Hepatocyte (in vitro differentiated cells): ENCODE data around the gene GNPNAT1. TPM values are rescaled to one million over a fixed set of nuclear protein-coding genes. Genes with fewer than 3 reads are reported as not detected.
A peak's percentile ranks its signal among the peaks of the same experiment; 100 is the strongest.

Source experiments
- DNase-seq: peaks from one replicate; pipeline ENCODE4 v3.0.0-alpha.2; 2016; ENCODE audit warnings: low spot score
- H2AFZ ChIP-seq: fragments of 200-600 bp; sonication (generic); 2 replicates; pipeline ENCODE4 v1.6.0; 2016; ENCODE audit warnings: antibody characterized with exemption, mild to moderate bottlenecking
- H3K27ac ChIP-seq: fragments of 200-600 bp; sonication (generic); 2 replicates; pipeline ENCODE4 v1.5.1; 2016; ENCODE audit warnings: mild to moderate bottlenecking
- H3K27me3 ChIP-seq: fragments of 200-600 bp; sonication (generic); 2 replicates; pipeline ENCODE4 v1.6.1; 2016
- H3K36me3 ChIP-seq: fragments of 200-600 bp; sonication (generic); replicated peaks from 2 replicates; pipeline ENCODE4 v1.5.1; 2016; ENCODE audit warnings: low read depth; ENCODE audit not compliant: insufficient read depth
- H3K4me1 ChIP-seq: fragments of 200-600 bp; sonication (generic); 2 replicates; pipeline ENCODE4 v1.5.1; 2016; ENCODE audit warnings: mild to moderate bottlenecking, moderate library complexity; ENCODE audit not compliant: insufficient read depth
- H3K4me2 ChIP-seq: fragments of 200-600 bp; sonication (generic); 2 replicates; pipeline ENCODE4 v1.6.0; 2016
- H3K4me3 ChIP-seq: fragments of 200-600 bp; sonication (generic); 2 replicates; pipeline ENCODE4 v1.5.1; 2016; ENCODE audit warnings: mild to moderate bottlenecking
- H3K79me2 ChIP-seq: fragments of 200-600 bp; sonication (generic); 2 replicates; pipeline ENCODE4 v1.6.0; 2017; ENCODE audit warnings: mild to moderate bottlenecking
- H3K9me2 ChIP-seq: fragments of 200-600 bp; sonication (generic); replicated peaks from 2 replicates; pipeline ENCODE4 v1.6.0; 2017; ENCODE audit warnings: mild to moderate bottlenecking; ENCODE audit not compliant: insufficient read depth
- H3K9me3 ChIP-seq: fragments of 200-600 bp; sonication (generic); 2 replicates; pipeline ENCODE4 v1.5.1; 2016; ENCODE audit warnings: low read depth, mild to moderate bottlenecking
- H4K20me1 ChIP-seq: fragments of 200-600 bp; sonication (generic); 2 replicates; pipeline ENCODE4 v1.6.0; 2016; ENCODE audit warnings: mild to moderate bottlenecking; ENCODE audit not compliant: insufficient read depth, poor library complexity, severe bottlenecking
- EZH2 ChIP-seq: fragments of 200-600 bp; sonication (generic); IDR thresholded peaks from 2 replicates; pipeline ENCODE4 v1.6.1; 2016; ENCODE audit warnings: antibody characterized with exemption, mild to moderate bottlenecking, borderline replicate concordance
- EZH2phosphoT487 ChIP-seq: fragments of 200-600 bp; sonication (generic); IDR thresholded peaks from one replicate; pipeline ENCODE4 v1.6.1; 2018; ENCODE audit warnings: antibody characterized with exemption, mild to moderate bottlenecking, low read depth, moderate library complexity; ENCODE audit not compliant: unreplicated experiment, severe bottlenecking
- WGBS: methylation state at CpG from one replicate; pipeline ENCODE4 v1.1.6; 2016; ENCODE audit warnings: low lambda C conversion rate; ENCODE audit errors: missing lambda C conversion rate; 5-methylcytosine and 5-hydroxymethylcytosine counted together
- polyA plus RNA-seq: library from polyadenylated mRNA; unstranded; fragments of >200 nt; fragmentation: Nextera tagmentation; extraction: Ambion mirVana; gene quantifications from 2 replicates; pipeline ENCODE4 v1.2.1, GENCODE V29; 2016
- total RNA-seq: library from RNA; depleted of rRNA; stranded (reverse); fragments of >200 nt; gene quantifications from 2 replicates; pipeline ENCODE4 v1.2.3, GENCODE V29; 2014
- TF ChIP-seq, protein P1 (sequence below): fragments of 200-600 bp; sonication (generic); IDR thresholded peaks from 2 replicates; pipeline ENCODE4 v1.5.1; 2016; ENCODE audit warnings: antibody characterized with exemption, mild to moderate bottlenecking; ENCODE audit not compliant: poor library complexity

Gene GNPNAT1
- 24.5 and 29.4 TPM in 2 replicates for total RNA-seq
- polyA plus RNA-seq = 14.1 and 22.6 TPM in 2 replicates

DNA sequence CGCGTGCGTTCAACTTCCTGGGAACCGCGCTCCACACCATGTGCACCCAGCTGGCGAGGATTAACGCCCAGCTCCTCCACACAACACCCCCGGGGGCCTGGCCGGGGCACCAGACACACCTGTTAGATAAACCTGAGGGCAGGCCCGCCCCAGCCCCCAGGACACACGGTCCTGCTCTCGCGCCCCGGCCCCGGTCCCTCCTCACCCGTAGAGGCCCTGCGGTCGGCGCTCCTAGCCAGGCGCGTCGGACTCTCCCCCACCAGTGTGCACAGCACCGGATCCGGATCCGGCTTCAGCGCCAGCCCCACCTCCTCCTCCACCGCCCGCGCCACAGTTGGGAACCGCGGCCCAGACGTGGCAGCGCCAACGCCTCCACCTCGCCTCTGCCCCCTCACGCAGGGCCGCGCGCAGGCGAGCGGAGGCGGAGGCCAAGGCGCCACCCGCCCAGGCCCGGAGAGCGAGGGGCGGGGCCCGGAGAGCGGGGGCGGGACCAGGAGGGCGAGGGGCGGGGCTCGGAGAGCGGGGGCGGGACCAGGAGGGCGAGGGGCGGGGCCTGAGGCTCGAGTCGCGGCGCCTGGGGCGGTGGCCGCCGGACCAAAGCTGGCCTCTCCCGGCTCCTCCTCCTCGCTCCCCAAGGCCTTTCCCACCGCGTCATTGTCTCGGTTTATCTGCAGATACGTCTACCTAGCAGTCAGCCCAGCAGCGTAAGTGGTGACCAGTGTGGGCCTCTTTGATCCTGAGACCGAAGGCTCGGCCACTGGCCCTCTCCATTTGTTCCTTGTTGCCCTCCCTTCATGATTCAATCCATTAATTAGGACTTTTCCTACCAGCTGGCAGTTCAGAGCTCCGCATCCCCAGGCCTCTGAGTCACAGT, at the start of gene GNPNAT1:
Gene GNPNAT1 (minus strand): TSS at position 385 of the 874 bp plus-strand sequence. CDS start 6,957 bp downstream, outside the sequence.
- H3K27ac ChIP-seq = peak within 1 kb of the TSS; percentile 89
- H3K4me2 ChIP-seq = peak within 1 kb of the TSS; percentile 93
- H3K36me3 ChIP-seq = no peaks in the 10 kb centered on the region
- no peaks in the 10 kb centered on the region for H3K9me2 ChIP-seq
- TF ChIP-seq EZH2phosphoT487 (no peak), EZH2 (no peak)
- TF ChIP-seq, protein P1, sequence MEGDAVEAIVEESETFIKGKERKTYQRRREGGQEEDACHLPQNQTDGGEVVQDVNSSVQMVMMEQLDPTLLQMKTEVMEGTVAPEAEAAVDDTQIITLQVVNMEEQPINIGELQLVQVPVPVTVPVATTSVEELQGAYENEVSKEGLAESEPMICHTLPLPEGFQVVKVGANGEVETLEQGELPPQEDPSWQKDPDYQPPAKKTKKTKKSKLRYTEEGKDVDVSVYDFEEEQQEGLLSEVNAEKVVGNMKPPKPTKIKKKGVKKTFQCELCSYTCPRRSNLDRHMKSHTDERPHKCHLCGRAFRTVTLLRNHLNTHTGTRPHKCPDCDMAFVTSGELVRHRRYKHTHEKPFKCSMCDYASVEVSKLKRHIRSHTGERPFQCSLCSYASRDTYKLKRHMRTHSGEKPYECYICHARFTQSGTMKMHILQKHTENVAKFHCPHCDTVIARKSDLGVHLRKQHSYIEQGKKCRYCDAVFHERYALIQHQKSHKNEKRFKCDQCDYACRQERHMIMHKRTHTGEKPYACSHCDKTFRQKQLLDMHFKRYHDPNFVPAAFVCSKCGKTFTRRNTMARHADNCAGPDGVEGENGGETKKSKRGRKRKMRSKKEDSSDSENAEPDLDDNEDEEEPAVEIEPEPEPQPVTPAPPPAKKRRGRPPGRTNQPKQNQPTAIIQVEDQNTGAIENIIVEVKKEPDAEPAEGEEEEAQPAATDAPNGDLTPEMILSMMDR = no peak
- H2AFZ ChIP-seq = peak within 1 kb of the TSS; percentile 96
- H3K9me3 ChIP-seq = no peaks in the 10 kb centered on the region
- peak within 1 kb of the TSS; percentile 64 for H3K4me3 ChIP-seq
- no peaks in the 10 kb centered on the region for H3K27me3 ChIP-seq
- WGBS = 4% methylated on average over 63 of the region's 74 CpGs
- peak; percentile 94 for DNase-seq
- H3K4me1 ChIP-seq = no peaks in the 10 kb centered on the region
- no peaks in the 10 kb centered on the region for H4K20me1 ChIP-seq
- peaks cover 41% of the 10 kb centered on the region for H3K79me2 ChIP-seq

DNA sequence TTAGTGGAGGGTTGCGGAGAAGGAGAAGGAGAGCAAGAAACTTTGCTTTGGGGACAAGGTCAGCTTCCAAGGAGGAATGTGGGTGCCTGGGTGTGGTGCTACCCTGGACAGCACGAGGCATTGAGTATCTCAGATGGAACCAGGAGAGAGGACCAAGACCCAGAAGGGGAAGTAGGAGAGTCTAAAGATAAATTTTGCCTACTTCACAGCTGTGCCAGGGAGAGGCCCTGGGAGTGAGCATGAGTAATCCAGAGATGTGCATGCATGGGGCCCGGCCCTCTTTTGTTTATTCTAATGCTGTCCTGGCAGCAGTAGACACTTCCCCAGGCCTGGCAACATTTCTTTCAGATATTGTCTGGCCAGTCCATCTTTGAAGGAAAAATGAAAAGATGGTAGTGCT, 49.5 kb upstream of the GNPNAT1 start:
- TF ChIP-seq EZH2 (no peak), EZH2phosphoT487 (no peak)
- TF ChIP-seq, protein P1 = no peak
- DNase-seq = peak; percentile 13
- no peaks in the 10 kb centered on the region for H3K79me2 ChIP-seq
- WGBS = 75% methylated on average over 3 of the region's 3 CpGs
- H3K4me3 ChIP-seq = no peak overlapping the region
- no peaks in the 10 kb centered on the region for H3K36me3 ChIP-seq
- H3K9me3 ChIP-seq = no peaks in the 10 kb centered on the region
- no peak overlapping the region for H3K4me2 ChIP-seq
- H3K27me3 ChIP-seq = no peaks in the 10 kb centered on the region
- H3K4me1 ChIP-seq = peaks cover 5% of the 10 kb centered on the region
- no peaks in the 10 kb centered on the region for H4K20me1 ChIP-seq
- no peak overlapping the region for H2AFZ ChIP-seq
- H3K27ac ChIP-seq = no peak overlapping the region
- no peaks in the 10 kb centered on the region for H3K9me2 ChIP-seq

DNA sequence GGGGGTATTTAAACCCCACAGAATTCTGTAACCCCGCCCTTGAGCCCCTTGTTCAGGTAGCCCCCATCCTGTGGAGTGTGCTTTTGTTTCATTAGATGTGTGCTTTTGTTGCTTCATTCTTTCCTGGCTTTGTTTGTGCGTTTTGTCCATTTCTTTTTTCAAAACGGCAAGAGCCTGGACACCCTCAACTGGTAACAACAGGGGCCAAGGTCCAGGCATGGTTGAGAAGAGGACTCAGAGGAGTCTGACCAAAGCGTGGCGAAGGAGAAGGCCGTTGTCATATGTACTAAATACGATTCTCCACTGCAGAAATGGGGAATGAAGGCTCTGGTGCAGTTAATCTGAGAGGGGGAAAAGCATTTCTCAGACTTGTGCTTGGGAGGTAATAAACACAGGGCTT, 46.0 kb upstream of the GNPNAT1 start:
- Histone ChIP-seq H3K4me2 (no peak overlapping the region), H3K9me3 (no peaks in the 10 kb centered on the region), H3K27ac (no peak overlapping the region), H3K27me3 (no peaks in the 10 kb centered on the region), H3K9me2 (no peaks in the 10 kb centered on the region), H4K20me1 (no peaks in the 10 kb centered on the region), H3K4me3 (no peak overlapping the region), H2AFZ (no peak overlapping the region), H3K79me2 (no peaks in the 10 kb centered on the region), H3K4me1 (peaks cover 7% of the 10 kb centered on the region), H3K36me3 (no peaks in the 10 kb centered on the region)
- DNase-seq = no peak
- no peak for TF ChIP-seq EZH2phosphoT487
- TF ChIP-seq EZH2 = no peak
- 87% methylated on average over 7 of the region's 7 CpGs for WGBS

DNA sequence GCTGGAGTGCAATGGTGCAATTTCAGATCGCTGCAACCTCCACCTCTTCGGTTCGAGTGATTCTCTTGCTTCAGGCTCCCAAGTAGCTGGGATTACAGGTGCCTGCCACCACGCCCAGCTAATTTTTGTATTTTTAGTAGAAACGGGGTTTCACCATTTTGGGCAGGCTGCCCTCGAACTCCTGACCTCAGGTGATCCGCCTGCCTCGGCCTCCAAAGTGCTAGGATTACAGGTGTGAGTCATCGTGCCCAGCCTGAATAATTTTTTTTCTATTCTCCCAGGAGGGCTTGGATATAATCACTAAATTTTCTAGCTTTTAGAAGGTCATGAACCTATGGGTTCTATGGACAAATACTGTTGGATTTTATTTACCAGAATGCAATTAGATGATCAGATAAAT, 44.7 kb upstream of the GNPNAT1 start:
- no peak for DNase-seq
- TF ChIP-seq EZH2phosphoT487 (no peak), EZH2 (no peak)
- TF ChIP-seq, protein P1 = no peak

More for the DNA sequence above, 44.7 kb upstream of the GNPNAT1 start:
- Histone ChIP-seq H3K4me1 (peaks cover 7% of the 10 kb centered on the region), H2AFZ (no peak overlapping the region), H3K36me3 (no peaks in the 10 kb centered on the region), H3K4me3 (no peak overlapping the region), H3K27ac (no peak overlapping the region), H3K9me3 (no peaks in the 10 kb centered on the region), H3K4me2 (no peak overlapping the region), H3K9me2 (no peaks in the 10 kb centered on the region), H4K20me1 (no peaks in the 10 kb centered on the region), H3K27me3 (no peaks in the 10 kb centered on the region), H3K79me2 (no peaks in the 10 kb centered on the region)
- 84% methylated on average over 9 of the region's 9 CpGs for WGBS
